Cortex of kidney (tissue), 1 donor: Measurements from ENCODE around the gene ZNF484.
"Not testable (repeated sequence)": the region's sequence is repeated elsewhere in the genome, so short reads cannot be mapped to it uniquely, and the experiment has no call there.

ENCODE experiments used
- DNase-seq: peaks from one replicate; lab custom pipeline; 2025; lab: John Stamatoyannopoulos, UW

ZNF484 gene

GRCh38 chr9:92860867-92861266 is 17.0 kb downstream of the ZNF484 start:
- no peak for DNase-seq

- no peak for DNase-seq
Measured at GRCh38 chr9:92857236-92857635, 20.6 kb downstream of the ZNF484 start.

GRCh38 chr9:92853716-92854115 is 24.1 kb downstream of the ZNF484 start:
- DNase-seq = no peak

GRCh38 chr9:92850898-92851297 is 26.9 kb downstream of the ZNF484 start:
- no peak for DNase-seq

- not testable (repeated sequence) for DNase-seq
Measured at GRCh38 chr9:92848740-92849139, 29.1 kb downstream of the ZNF484 start.

GRCh38 chr9:92846662-92847145 is 31.1 kb downstream of the ZNF484 start:
- DNase-seq = no peak

- DNase-seq = not testable (repeated sequence)
Measured at GRCh38 chr9:92838411-92838810, 39.4 kb downstream of the ZNF484 start.

- DNase-seq = no peak
Measured at GRCh38 chr9:92837191-92837590, 40.6 kb downstream of the ZNF484 start.

- no peak for DNase-seq
Measured at GRCh38 chr9:92829420-92829819, 48.4 kb downstream of the ZNF484 start.

- not testable (repeated sequence) for DNase-seq
Measured at GRCh38 chr9:92825065-92825464, 52.8 kb downstream of the ZNF484 start.

GRCh38 chr9:92820964-92821363 is 56.9 kb downstream of the ZNF484 start:
- no peak for DNase-seq

GRCh38 chr9:92819898-92820297 is 57.9 kb downstream of the ZNF484 start:
- not testable (repeated sequence) for DNase-seq

- DNase-seq = not testable (repeated sequence)
Measured at GRCh38 chr9:92809629-92810326, 68.1 kb downstream of the ZNF484 start.

- DNase-seq = no peak
Measured at GRCh38 chr9:92808726-92809451, 68.9 kb downstream of the ZNF484 start.

GRCh38 chr9:92807757-92808725 is 69.8 kb downstream of the ZNF484 start:
- no peak for DNase-seq

- no peak for DNase-seq
Measured at GRCh38 chr9:92807031-92807756, 70.6 kb downstream of the ZNF484 start.

- DNase-seq = no peak
Measured at GRCh38 chr9:92804727-92805126, 73.1 kb downstream of the ZNF484 start.

GRCh38 chr9:92798358-92798757 is 79.5 kb downstream of the ZNF484 start:
- DNase-seq = no peak

GRCh38 chr9:92796337-92796804 is 81.5 kb downstream of the ZNF484 start:
- not testable (repeated sequence) for DNase-seq

- DNase-seq = no peak
Measured at GRCh38 chr9:92795598-92796336, 82.1 kb downstream of the ZNF484 start.
